K562 (cell line): ENCODE results near the gene TRIO. TPM values are rescaled to one million over a fixed set of nuclear protein-coding genes. Genes with fewer than 3 reads are reported as not detected.

ENCODE experiments used
- ATAC-seq: fragments of 200-7000 bp; cut with Tn5 transposase; 3 replicates; pipeline ENCODE4 v1.9.1; 2020; ENCODE audit warnings: moderate library complexity
- BruUV-seq: library from RNA; stranded (reverse); fragments of 400-500 nt; replicated peaks from 2 replicates; lab custom pipeline; 2021; lab: Mats Ljungman, UMichigan
- CTCF ChIA-PET: fragments of 300-600 bp; formaldehyde crosslinking; extraction: SDS; loops from one replicate; lab custom pipeline; 2021; ENCODE audit warnings: low intra/inter-chr PET ratio; lab: Yijun Ruan, JAX
- POLR2A ChIA-PET: fragments of 300-600, 350-650 bp; sonication (Branson Sonifier 250); formaldehyde crosslinking; extraction: SDS; loops from one replicate; lab custom pipeline; 2021; ENCODE audit warnings: antibody characterized with exemption, inconsistent platforms; lab: Yijun Ruan, JAX
- DNase-seq, 4 experiments: peaks; one replicate each; pipeline versions ENCODE4 v3.0.0 to v3.0.0-alpha.2; 2011 to 2018; ENCODE audit warnings: low spot score in 3 of 4, mixed read lengths in 3 of 4; ENCODE audit errors: extremely low read depth in 1 of 4
- FAIRE-seq: peaks from 2 replicates; lab custom pipeline; 2011; peaks lifted over from hg19 to GRCh38; lab: Jason Lieb, UNC
- H2AFZ ChIP-seq: 2 replicates; pipeline ENCODE4 v1.6.0; 2011; ENCODE audit warnings: low read depth, low read length, control low read depth, inconsistent platforms
- H3K27ac ChIP-seq: fragments of 200-600 bp; 3 replicates; pipeline ENCODE4 v1.8.0; 2011; ENCODE audit warnings: low read depth, mild to moderate bottlenecking, control low read depth, inconsistent platforms, low read length, moderate library complexity, mixed read lengths; ENCODE audit errors: extremely low read depth
- H3K27me3 ChIP-seq, 2 experiments: fragments of 300-600 bp in 1 of 2; 2 replicates in 1 of 2; 3 replicates in 1 of 2; pipeline versions ENCODE4 v1.6.0 to v1.8.0; 2011; ENCODE audit warnings: inconsistent platforms in 2 of 2, low read length in 2 of 2, mild to moderate bottlenecking in 1 of 2, mixed read lengths in 1 of 2, moderate library complexity in 1 of 2; ENCODE audit not compliant: control insufficient read depth in 2 of 2, insufficient read depth in 2 of 2
- H3K36me3 ChIP-seq: fragments of 300-600 bp; 3 replicates; pipeline ENCODE4 v1.8.0; 2011; ENCODE audit warnings: mild to moderate bottlenecking, low read length, inconsistent platforms; ENCODE audit not compliant: control insufficient read depth, insufficient read depth
- H3K4me1 ChIP-seq, 2 experiments: fragments of 200-600 bp in 1 of 2; replicated peaks in 1 of 2; 2 replicates in 1 of 2; 3 replicates in 1 of 2; pipeline versions ENCODE4 v1.5.1 to v1.8.0; 2011; ENCODE audit warnings: inconsistent platforms in 2 of 2, low read length in 2 of 2, mild to moderate bottlenecking in 1 of 2, mixed read lengths in 1 of 2, moderate library complexity in 1 of 2; ENCODE audit not compliant: control insufficient read depth in 2 of 2, insufficient read depth in 2 of 2
- H3K4me2 ChIP-seq: 2 replicates; pipeline ENCODE4 v1.6.1; 2011; ENCODE audit warnings: low read length, control low read depth, inconsistent platforms, mixed read lengths; ENCODE audit not compliant: insufficient read depth
- H3K4me3 ChIP-seq: fragments of 200-600 bp; sonication (generic), shearing (Covaris generic); 2 replicates; pipeline ENCODE4 v1.5.1; 2016; ENCODE audit warnings: control low read depth, inconsistent platforms
- H3K79me2 ChIP-seq: fragments of 200-600 bp; 3 replicates; pipeline ENCODE4 v1.8.0; 2011; ENCODE audit warnings: low read length, inconsistent platforms; ENCODE audit not compliant: control insufficient read depth, insufficient read depth
- H3K9ac ChIP-seq, 2 experiments: 2 replicates each; pipeline versions ENCODE4 v1.6.0 to v1.6.1; 2011; ENCODE audit warnings: low read depth in 2 of 2, low read length in 2 of 2, control low read depth in 1 of 2, inconsistent platforms in 1 of 2, mild to moderate bottlenecking in 1 of 2, mixed read lengths in 1 of 2; ENCODE audit not compliant: insufficient read depth in 1 of 2
- H3K9me1 ChIP-seq: one replicate; pipeline ENCODE4 v1.6.0; 2011; ENCODE audit warnings: inconsistent platforms, mild to moderate bottlenecking, low read length, moderate library complexity; ENCODE audit not compliant: control insufficient read depth, insufficient read depth
- H3K9me3 ChIP-seq: replicated peaks from 2 replicates; pipeline ENCODE4 v1.5.1; 2011; ENCODE audit warnings: low read depth, low read length, inconsistent platforms; ENCODE audit not compliant: control insufficient read depth, insufficient read depth
- H4K20me1 ChIP-seq: replicated peaks from 2 replicates; pipeline ENCODE4 v1.6.1; 2011; ENCODE audit warnings: low read length, inconsistent platforms, mixed read lengths; ENCODE audit not compliant: control insufficient read depth, insufficient read depth
- BHLHE40 ChIP-seq: IDR thresholded peaks from 2 replicates; pipeline ENCODE4 v1.6.1; 2011; ENCODE audit warnings: low read length, improper control_type of control experiment
- BMI1 ChIP-seq: fragments of 150-350 bp; IDR thresholded peaks from 2 replicates; pipeline ENCODE4 v1.6.1; 2014; ENCODE audit warnings: low read length
- HCFC1 ChIP-seq: IDR thresholded peaks from 2 replicates; pipeline ENCODE4 v1.6.1; 2012; ENCODE audit warnings: low read depth, low read length, improper control_type of control experiment
- HDGF ChIP-seq: fragments of 450-650 bp; IDR thresholded peaks from 2 replicates; pipeline ENCODE4 v1.6.1; 2016
- RUNX1 ChIP-seq: sonication (generic); IDR thresholded peaks from 2 replicates; pipeline ENCODE4 v1.6.1; 2016; ENCODE audit warnings: antibody characterized with exemption, low read depth
- SMAD4 ChIP-seq: fragments of 250-450 bp; sonication (Bioruptor Pico); conservative IDR thresholded peaks from 2 replicates; pipeline ENCODE4 v1.8.0; 2021; ENCODE audit warnings: inconsistent platforms, mild to moderate bottlenecking, moderate library complexity
- ZC3H8 ChIP-seq: fragments of 450-650 bp; IDR thresholded peaks from 2 replicates; pipeline ENCODE4 v1.6.1; 2017
- ZNF347 ChIP-seq: fragments of 450-650 bp; formaldehyde crosslinking; IDR thresholded peaks from 2 replicates; pipeline ENCODE4 v1.4.0; 2020; ENCODE audit warnings: low read depth, mild to moderate bottlenecking, moderate library complexity
- WGBS: fragments of 100-300 bp; shearing (Covaris generic); methylation state at CpG from one replicate; pipeline ENCODE4 v1.1.6; 2016; ENCODE audit warnings: low coverage, mixed read lengths; ENCODE audit not compliant: insufficient coverage; ENCODE audit errors: missing lambda C conversion rate; 5-methylcytosine and 5-hydroxymethylcytosine counted together
- in situ Hi-C: fragments of 300-500 bp; cut with MboI; formaldehyde crosslinking; loops from 4 replicates; pipeline ENCODE4 v1.15.0; 2018; ENCODE audit warnings: inconsistent platforms, mixed read lengths
- intact Hi-C: fragments of 100-400 bp; cut with micrococcal nuclease; formaldehyde crosslinking; loops from 2 replicates; pipeline ENCODE4 v1.14.2; 2022
- polyA plus RNA-seq, 8 experiments: library from polyadenylated mRNA; depleted of rRNA in 4 of 8; stranded (reverse) in 5 of 8; unstranded in 3 of 8; fragments of >200 nt; fragmentation: Nextera tagmentation in 2 of 8; fragmentation: Illumina TruSeq in 1 of 8; extraction: Ambion mirVana in 2 of 8; extraction: Trizol in 1 of 8; gene quantifications; 2 replicates each; pipeline versions ENCODE4 v1.2.1 to v1.2.3, GENCODE V29; 2011 to 2014; ENCODE audit warnings: inconsistent platforms in 1 of 8, missing spikeins in 1 of 8
- total RNA-seq, 7 experiments: library from RNA; depleted of rRNA in 6 of 7; stranded (reverse); fragments of >200 nt in 6 of 7; fragmentation: Illumina TruSeq in 2 of 7; extraction: Trizol in 2 of 7; gene quantifications; 2 replicates each; pipeline versions ENCODE4 v1.2.1 to v1.2.3, GENCODE V29; 2011 to 2021; ENCODE audit warnings: low replicate concordance in 1 of 7
- TF ChIP-seq, protein P1 (sequence below): sonication (generic); formaldehyde crosslinking; IDR thresholded peaks from 2 replicates; pipeline ENCODE4 v1.5.0; 2020; ENCODE audit warnings: missing genetic modification reagents
- TF ChIP-seq, protein P2 (sequence below): fragments of 450-650 bp; formaldehyde crosslinking; IDR thresholded peaks from 2 replicates; pipeline ENCODE4 v1.4.0; 2020; ENCODE audit warnings: mild to moderate bottlenecking, mixed read lengths

The TRIO gene
- total and polyA plus RNA-seq, 9 of the 15 experiments (the other 6 are each of a cell fraction or from before 2014, with no cell fraction given): 0.24 to 5.0 (median 1.1) TPM

DNA sequence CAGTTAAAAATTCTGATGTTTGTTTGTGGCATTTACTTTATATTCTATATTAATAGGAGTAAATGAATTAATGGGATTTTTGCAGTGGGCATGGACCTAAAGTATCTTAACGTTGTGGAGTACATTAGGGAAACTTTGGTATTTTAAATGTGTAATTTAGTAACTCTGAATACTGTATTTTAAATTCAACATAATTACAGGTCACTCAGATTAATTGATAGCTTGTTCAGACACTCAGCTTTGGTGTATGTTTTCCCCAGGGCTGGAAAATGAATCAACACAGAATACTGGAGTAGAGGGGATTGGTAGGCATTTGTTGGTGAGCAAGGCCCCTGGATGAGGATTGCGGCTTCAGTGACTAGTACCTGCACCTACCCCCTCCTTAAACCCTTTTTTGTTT is 117.5 kb downstream of the TRIO start:
- no peak for FAIRE-seq
- Histone ChIP-seq H3K4me1 (peaks cover 3 to 7% of the 10 kb centered on the region in 2 experiments; a peak in 4 of 5 replicates), H3K27me3 (peaks cover 0 to 4% of the 10 kb centered on the region in 2 experiments; a peak in 1 of 5 replicates), H3K36me3 (no peaks in the 10 kb centered on the region), H3K4me2 (no peak overlapping the region), H3K9me3 (no peaks in the 10 kb centered on the region), H3K9ac (no peak overlapping the region), H3K4me3 (no peak overlapping the region), H3K9me1 (no peaks in the 10 kb centered on the region), H4K20me1 (no peaks in the 10 kb centered on the region), H3K27ac (no peak overlapping the region), H3K79me2 (no peaks in the 10 kb centered on the region), H2AFZ (no peak overlapping the region)
- no peak for ATAC-seq
- intact Hi-C loops (no loop called here), in situ Hi-C loops (no loop called here)
- TF ChIP-seq SMAD4 (CRISPR knock-in tag): no peak
- TF ChIP-seq HDGF: no peak
- TF ChIP-seq ZC3H8: no peak
- no peak for DNase-seq
- POLR2A ChIA-PET: interaction anchor here (0.8 to 1.2 kb wide), 3 partner anchors 10 to 215 kb away, joined by 3 to 5 read pairs (median 4); no protein-coding TSS in a partner anchor
- CTCF ChIA-PET: no interaction called here
- WGBS: 0% methylated on average over 2 of the region's 2 CpGs
- no TSS peak for BruUV-seq

DNA sequence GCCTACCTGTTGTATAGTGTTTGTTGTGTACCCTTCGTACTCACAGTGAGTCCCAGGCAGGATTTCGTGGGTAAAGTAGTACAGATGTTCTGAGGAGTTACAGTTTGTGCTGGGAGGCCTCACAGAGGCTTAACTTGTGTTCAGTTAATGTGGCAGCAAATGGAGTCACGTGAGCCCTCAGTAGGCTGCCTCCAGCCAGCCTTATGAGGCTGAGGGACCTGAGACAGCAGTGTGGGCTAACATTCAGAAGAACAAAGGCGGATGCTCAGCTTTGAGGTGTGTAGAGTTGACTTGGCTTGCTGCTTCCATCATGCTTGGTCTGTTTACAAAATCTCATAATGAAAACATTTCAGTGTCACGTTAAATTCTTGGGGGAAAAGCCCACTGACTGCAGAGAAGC is 118.1 kb downstream of the TRIO start:
- intact Hi-C loops: no loop called here
- H3K4me3 ChIP-seq: no peak overlapping the region
- no peak overlapping the region for H3K27ac ChIP-seq
- no peaks in the 10 kb centered on the region for H3K36me3 ChIP-seq
- ChIA-PET CTCF (no interaction called here), POLR2A (interaction anchor here (0.8 kb wide), 1 partner anchor 11 kb away, joined by 3 read pairs; no protein-coding TSS in a partner anchor)
- WGBS: 38% methylated on average over 5 of the region's 5 CpGs
- no peak overlapping the region for H3K9ac ChIP-seq
- no TSS peak for BruUV-seq
- H4K20me1 ChIP-seq: no peaks in the 10 kb centered on the region
- H2AFZ ChIP-seq: peak overlapping the region; percentile 59
- FAIRE-seq (no peak), DNase-seq (no peak), ATAC-seq (no peak)
- H3K79me2 ChIP-seq: no peaks in the 10 kb centered on the region
- TF ChIP-seq BMI1 (no peak), RUNX1 (no peak), HCFC1 (no peak), ZNF347 (CRISPR knock-in tag) (no peak), BHLHE40 (peak; percentile 13; the same call in 1 of the 2 replicates)
- TF ChIP-seq, protein P1, sequence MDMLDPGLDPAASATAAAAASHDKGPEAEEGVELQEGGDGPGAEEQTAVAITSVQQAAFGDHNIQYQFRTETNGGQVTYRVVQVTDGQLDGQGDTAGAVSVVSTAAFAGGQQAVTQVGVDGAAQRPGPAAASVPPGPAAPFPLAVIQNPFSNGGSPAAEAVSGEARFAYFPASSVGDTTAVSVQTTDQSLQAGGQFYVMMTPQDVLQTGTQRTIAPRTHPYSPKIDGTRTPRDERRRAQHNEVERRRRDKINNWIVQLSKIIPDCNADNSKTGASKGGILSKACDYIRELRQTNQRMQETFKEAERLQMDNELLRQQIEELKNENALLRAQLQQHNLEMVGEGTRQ: peak; percentile 64
- TF ChIP-seq, protein P2, sequence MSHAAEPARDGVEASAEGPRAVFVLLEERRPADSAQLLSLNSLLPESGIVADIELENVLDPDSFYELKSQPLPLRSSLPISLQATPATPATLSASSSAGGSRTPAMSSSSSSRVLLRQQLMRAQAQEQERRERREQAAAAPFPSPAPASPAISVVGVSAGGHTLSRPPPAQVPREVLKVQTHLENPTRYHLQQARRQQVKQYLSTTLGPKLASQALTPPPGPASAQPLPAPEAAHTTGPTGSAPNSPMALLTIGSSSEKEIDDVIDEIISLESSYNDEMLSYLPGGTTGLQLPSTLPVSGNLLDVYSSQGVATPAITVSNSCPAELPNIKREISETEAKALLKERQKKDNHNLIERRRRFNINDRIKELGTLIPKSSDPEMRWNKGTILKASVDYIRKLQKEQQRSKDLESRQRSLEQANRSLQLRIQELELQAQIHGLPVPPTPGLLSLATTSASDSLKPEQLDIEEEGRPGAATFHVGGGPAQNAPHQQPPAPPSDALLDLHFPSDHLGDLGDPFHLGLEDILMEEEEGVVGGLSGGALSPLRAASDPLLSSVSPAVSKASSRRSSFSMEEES: peak; percentile 82
- H3K4me2 ChIP-seq: no peak overlapping the region
- no peaks in the 10 kb centered on the region for H3K9me3 ChIP-seq
- H3K4me1 ChIP-seq: peaks cover 6 to 11% of the 10 kb centered on the region in 2 experiments; a peak in 4 of 5 replicates
- no peaks in the 10 kb centered on the region for H3K9me1 ChIP-seq
- in situ Hi-C loops: no loop called here
- H3K27me3 ChIP-seq: peaks cover 0 to 4% of the 10 kb centered on the region in 2 experiments; a peak in 1 of 5 replicates
